KMS-11 (cell line): ENCODE results near the gene EPB41L1.

ENCODE experiments used
- H2AFZ ChIP-seq: fragments of 200-600 bp; sonication (generic); 2 replicates; pipeline ENCODE4 v1.6.1; 2016; ENCODE audit warnings: antibody characterized with exemption, mixed run types, low read depth
- H3K27ac ChIP-seq: fragments of 200-600 bp; sonication (generic); 2 replicates; pipeline ENCODE4 v1.6.1; 2016; ENCODE audit warnings: mild to moderate bottlenecking, mixed run types
- H3K27me3 ChIP-seq: fragments of 200-600 bp; sonication (generic); 2 replicates; pipeline ENCODE4 v1.6.1; 2017; ENCODE audit warnings: mild to moderate bottlenecking, low read depth, mixed run types, moderate library complexity; ENCODE audit not compliant: insufficient read depth
- H3K36me3 ChIP-seq: fragments of 200-600 bp; sonication (generic); 2 replicates; pipeline ENCODE4 v1.6.1; 2017; ENCODE audit warnings: mild to moderate bottlenecking, mixed run types; ENCODE audit not compliant: insufficient read depth
- H3K4me1 ChIP-seq: fragments of 200-600 bp; sonication (generic); 2 replicates; pipeline ENCODE4 v1.6.1; 2016; ENCODE audit warnings: mild to moderate bottlenecking, low read depth, mixed run types; ENCODE audit not compliant: poor library complexity, severe bottlenecking
- H3K4me2 ChIP-seq: fragments of 200-600 bp; sonication (generic); 2 replicates; pipeline ENCODE4 v1.7.0; 2016; ENCODE audit warnings: mild to moderate bottlenecking, mixed run types
- H3K4me3 ChIP-seq: fragments of 200-600 bp; sonication (generic); IDR thresholded peaks from 2 replicates; pipeline ENCODE4 v1.6.1; 2017; ENCODE audit warnings: low read depth, low read length, mixed read lengths; ENCODE audit not compliant: insufficient read depth
- H3K79me2 ChIP-seq: fragments of 200-600 bp; sonication (generic); 2 replicates; pipeline ENCODE4 v1.6.1; 2016; ENCODE audit warnings: low read depth, mixed run types; ENCODE audit not compliant: insufficient read depth
- H3K9ac ChIP-seq: fragments of 200-600 bp; sonication (generic); 2 replicates; pipeline ENCODE4 v1.6.1; 2016; ENCODE audit warnings: mild to moderate bottlenecking, mixed run types
- H4K20me1 ChIP-seq: fragments of 200-600 bp; sonication (generic); 2 replicates; pipeline ENCODE4 v1.6.1; 2016; ENCODE audit warnings: mild to moderate bottlenecking, mixed run types; ENCODE audit not compliant: insufficient read depth
- CTCF ChIP-seq: fragments of 200-600 bp; sonication (generic); conservative IDR thresholded peaks from 2 replicates; pipeline ENCODE4 v1.6.1; 2017; ENCODE audit warnings: low read depth, mild to moderate bottlenecking, antibody characterized with exemption, low read length, moderate library complexity, mixed read lengths

EPB41L1 gene

DNA sequence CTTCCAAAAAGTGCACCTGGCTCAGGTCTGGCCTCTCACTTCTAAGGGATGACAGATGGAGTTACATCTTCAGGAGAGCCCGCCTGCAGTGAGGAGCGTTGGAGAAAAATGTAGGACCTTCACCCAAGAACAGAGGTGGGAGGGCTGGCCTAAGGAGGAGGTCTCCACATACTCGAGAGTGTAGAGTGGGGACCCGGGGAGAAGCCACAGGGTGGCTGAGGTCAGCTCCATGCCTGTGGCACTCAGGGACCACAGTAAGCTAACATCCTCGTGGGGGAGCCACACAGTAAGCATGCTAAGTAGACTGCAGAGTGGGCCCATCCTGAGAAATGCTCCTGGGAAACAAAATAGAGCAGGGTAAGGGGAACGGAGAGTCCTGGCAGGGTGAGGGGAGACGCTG lies 105.8 kb downstream of the EPB41L1 start:
- no peak overlapping the region for H3K4me2 ChIP-seq
- no peaks in the 10 kb centered on the region for H3K4me1 ChIP-seq
- no peaks in the 10 kb centered on the region for H3K27me3 ChIP-seq
- no peak for TF ChIP-seq CTCF
- H3K36me3 ChIP-seq: no peaks in the 10 kb centered on the region
- H2AFZ ChIP-seq: no peak overlapping the region
- H3K4me3 ChIP-seq: no peak overlapping the region
- H3K27ac ChIP-seq: no peak overlapping the region
- no peak overlapping the region for H3K9ac ChIP-seq
- H4K20me1 ChIP-seq: no peaks in the 10 kb centered on the region
- H3K79me2 ChIP-seq: no peaks in the 10 kb centered on the region

GRCh38 chr20:36261389-36262105 lies 107.0 kb downstream of the EPB41L1 start:
- TF ChIP-seq CTCF: no peak
- Histone ChIP-seq H3K4me1 (no peaks in the 10 kb centered on the region), H3K4me2 (no peak overlapping the region), H3K36me3 (no peaks in the 10 kb centered on the region), H3K27me3 (no peaks in the 10 kb centered on the region), H4K20me1 (no peaks in the 10 kb centered on the region), H3K9ac (no peak overlapping the region), H3K79me2 (no peaks in the 10 kb centered on the region), H2AFZ (no peak overlapping the region), H3K4me3 (no peak overlapping the region), H3K27ac (no peak overlapping the region)

DNA sequence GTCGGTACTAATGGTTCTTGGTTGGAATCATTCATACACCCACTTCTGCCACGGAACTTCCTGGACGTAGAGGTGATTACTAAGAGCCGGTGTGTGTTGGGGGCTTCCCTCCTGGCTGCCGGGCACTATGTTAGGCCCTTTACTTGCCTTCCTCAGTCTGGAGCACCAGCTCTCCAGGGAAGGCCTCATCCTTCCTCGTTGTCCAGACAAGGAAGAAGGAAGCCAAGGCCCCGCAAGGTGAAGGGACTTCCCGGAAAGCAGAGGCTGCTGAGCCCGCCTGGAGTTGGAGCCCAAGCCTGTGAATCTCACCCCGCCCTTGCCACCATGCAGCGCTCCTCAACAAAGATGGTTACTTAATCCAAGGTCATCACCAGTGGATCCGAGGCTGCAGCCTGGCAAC lies 107.9 kb downstream of the EPB41L1 start:
- no peak overlapping the region for H3K9ac ChIP-seq
- no peaks in the 10 kb centered on the region for H3K79me2 ChIP-seq
- no peak overlapping the region for H2AFZ ChIP-seq
- no peaks in the 10 kb centered on the region for H3K27me3 ChIP-seq
- TF ChIP-seq CTCF: no peak
- H3K4me3 ChIP-seq: no peak overlapping the region
- no peak overlapping the region for H3K27ac ChIP-seq
- no peaks in the 10 kb centered on the region for H4K20me1 ChIP-seq
- no peaks in the 10 kb centered on the region for H3K36me3 ChIP-seq
- H3K4me1 ChIP-seq: no peaks in the 10 kb centered on the region
- H3K4me2 ChIP-seq: no peak overlapping the region

DNA sequence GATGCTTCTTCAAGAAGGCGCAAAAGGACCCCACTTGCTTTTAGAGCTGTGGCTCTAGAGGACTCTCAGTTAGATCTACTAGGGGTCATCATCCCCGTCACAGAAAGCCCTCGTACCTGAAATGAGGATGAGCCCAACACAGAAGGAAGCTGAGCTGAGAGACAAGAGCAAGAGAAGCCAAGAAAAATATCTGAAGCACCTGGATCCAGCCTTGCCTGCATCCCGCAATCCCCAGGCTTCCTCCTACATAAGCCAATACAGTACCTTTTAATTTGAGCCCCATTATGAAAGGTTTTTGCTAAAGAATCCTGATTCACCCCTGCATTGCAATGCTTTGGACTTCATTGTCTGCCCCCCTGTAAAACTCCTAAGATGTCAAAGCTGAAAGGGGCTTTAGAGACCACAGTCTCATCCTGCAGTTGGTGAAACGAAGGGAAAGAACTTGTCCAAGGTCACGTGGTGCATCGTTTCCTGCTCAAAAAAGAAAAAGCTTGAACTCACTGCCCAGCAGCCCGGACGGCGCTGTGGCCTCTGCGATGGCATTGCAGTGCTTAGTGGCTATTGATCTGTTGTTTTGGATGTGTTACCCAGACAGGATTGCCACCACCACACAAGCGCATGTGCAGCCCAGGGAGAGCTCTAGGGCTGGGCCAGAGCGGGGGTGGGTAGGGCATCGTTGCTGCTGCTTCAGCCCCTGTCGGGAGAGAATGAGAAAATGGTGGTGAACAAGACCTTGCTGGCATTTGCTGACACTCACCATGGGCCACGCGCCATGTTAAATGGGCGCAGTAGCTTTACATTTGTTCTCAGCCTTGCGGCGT lies 110.1 kb downstream of the EPB41L1 start:
- no peak overlapping the region for H3K9ac ChIP-seq
- no peaks in the 10 kb centered on the region for H3K4me1 ChIP-seq
- H3K36me3 ChIP-seq: no peaks in the 10 kb centered on the region
- H3K4me3 ChIP-seq: no peak overlapping the region
- TF ChIP-seq CTCF: no peak
- H4K20me1 ChIP-seq: no peaks in the 10 kb centered on the region
- no peak overlapping the region for H3K4me2 ChIP-seq
- no peak overlapping the region for H2AFZ ChIP-seq
- no peaks in the 10 kb centered on the region for H3K27me3 ChIP-seq
- no peak overlapping the region for H3K27ac ChIP-seq
- H3K79me2 ChIP-seq: no peaks in the 10 kb centered on the region
